ENCODE results near the gene ANKS1B. TPM values are rescaled to one million over a fixed set of nuclear protein-coding genes. Genes with fewer than 3 reads are reported as not detected.
"Not testable (repeated sequence)": the region's sequence is repeated elsewhere in the genome, so short reads cannot be mapped to it uniquely, and the experiment has no call there.

Gene ANKS1B
- total and polyA plus RNA-seq, 2 experiments from 2014 or later, result 1.8 to 1.9 TPM

GRCh38 chr12:100020370-100020769, 35.6 kb upstream of the ANKS1B start:
- Histone ChIP-seq H3K27me3 (no peaks in the 10 kb centered on the region), H3K9me3 (ENCODE audit: low read depth) (no peaks in the 10 kb centered on the region), H3K4me3 (no peak overlapping the region), H3K27ac (no peak overlapping the region), H3K36me3 (no peaks in the 10 kb centered on the region), H3K4me1 (ENCODE audit: low read depth) (no peaks in the 10 kb centered on the region)
- TF ChIP-seq, protein P1, sequence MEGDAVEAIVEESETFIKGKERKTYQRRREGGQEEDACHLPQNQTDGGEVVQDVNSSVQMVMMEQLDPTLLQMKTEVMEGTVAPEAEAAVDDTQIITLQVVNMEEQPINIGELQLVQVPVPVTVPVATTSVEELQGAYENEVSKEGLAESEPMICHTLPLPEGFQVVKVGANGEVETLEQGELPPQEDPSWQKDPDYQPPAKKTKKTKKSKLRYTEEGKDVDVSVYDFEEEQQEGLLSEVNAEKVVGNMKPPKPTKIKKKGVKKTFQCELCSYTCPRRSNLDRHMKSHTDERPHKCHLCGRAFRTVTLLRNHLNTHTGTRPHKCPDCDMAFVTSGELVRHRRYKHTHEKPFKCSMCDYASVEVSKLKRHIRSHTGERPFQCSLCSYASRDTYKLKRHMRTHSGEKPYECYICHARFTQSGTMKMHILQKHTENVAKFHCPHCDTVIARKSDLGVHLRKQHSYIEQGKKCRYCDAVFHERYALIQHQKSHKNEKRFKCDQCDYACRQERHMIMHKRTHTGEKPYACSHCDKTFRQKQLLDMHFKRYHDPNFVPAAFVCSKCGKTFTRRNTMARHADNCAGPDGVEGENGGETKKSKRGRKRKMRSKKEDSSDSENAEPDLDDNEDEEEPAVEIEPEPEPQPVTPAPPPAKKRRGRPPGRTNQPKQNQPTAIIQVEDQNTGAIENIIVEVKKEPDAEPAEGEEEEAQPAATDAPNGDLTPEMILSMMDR (IDR thresholded peaks at IDR 0.05; ENCODE audit: low read depth, low read length), result no peak
- DNase-seq (ENCODE audit: low read depth in 1 of 2, low spot score in 1 of 2), result no peak

- no peaks in the 10 kb centered on the region for H3K36me3 ChIP-seq
- no peak for DNase-seq (ENCODE audit: low read depth in 1 of 2, low spot score in 1 of 2)
- H3K27me3 ChIP-seq, result no peaks in the 10 kb centered on the region
- H3K4me1 ChIP-seq (ENCODE audit: low read depth), result no peaks in the 10 kb centered on the region
- TF ChIP-seq, protein P1 (IDR thresholded peaks at IDR 0.05; ENCODE audit: low read depth, low read length), result no peak
- H3K9me3 ChIP-seq (ENCODE audit: low read depth), result no peaks in the 10 kb centered on the region
- H3K27ac ChIP-seq, result no peak overlapping the region
- no peak overlapping the region for H3K4me3 ChIP-seq
Observed at GRCh38 chr12:100017056-100017455, 32.3 kb upstream of the ANKS1B start.

DNA sequence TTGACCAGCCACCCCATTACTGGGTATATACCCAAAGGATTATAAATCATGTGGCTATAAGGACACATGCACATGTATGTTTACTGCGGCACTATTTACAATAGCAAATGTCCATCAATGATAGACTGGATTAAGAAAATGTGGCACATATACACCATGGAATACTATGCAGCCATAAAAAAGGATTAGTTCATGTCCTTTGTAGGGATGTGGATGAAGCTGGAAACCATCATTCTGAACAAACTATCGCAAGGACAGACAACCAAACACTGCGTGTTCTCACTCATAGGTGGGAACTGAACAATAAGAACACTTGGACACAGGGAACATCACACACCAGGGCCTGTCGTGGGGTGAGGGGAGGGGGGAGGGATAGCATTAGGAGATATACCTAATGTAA, 31.6 kb upstream of the ANKS1B start:
- H3K27me3 ChIP-seq, result not testable (repeated sequence)

GRCh38 chr12:100005846-100006245, 21.1 kb upstream of the ANKS1B start:
- H3K27ac ChIP-seq; H3K9me3 ChIP-seq (ENCODE audit: low read depth); H3K4me1 ChIP-seq (ENCODE audit: low read depth); H3K36me3 ChIP-seq; H3K4me3 ChIP-seq; DNase-seq (ENCODE audit: low read depth in 1 of 2, low spot score in 1 of 2); H3K27me3 ChIP-seq: not testable (repeated sequence)

More for the DNA sequence above, 31.6 kb upstream of the ANKS1B start:
- not testable (repeated sequence) for H3K27ac ChIP-seq; H3K4me1 ChIP-seq (ENCODE audit: low read depth); H3K9me3 ChIP-seq (ENCODE audit: low read depth); H3K4me3 ChIP-seq; H3K36me3 ChIP-seq; DNase-seq (ENCODE audit: low read depth in 1 of 2, low spot score in 1 of 2)

DNA sequence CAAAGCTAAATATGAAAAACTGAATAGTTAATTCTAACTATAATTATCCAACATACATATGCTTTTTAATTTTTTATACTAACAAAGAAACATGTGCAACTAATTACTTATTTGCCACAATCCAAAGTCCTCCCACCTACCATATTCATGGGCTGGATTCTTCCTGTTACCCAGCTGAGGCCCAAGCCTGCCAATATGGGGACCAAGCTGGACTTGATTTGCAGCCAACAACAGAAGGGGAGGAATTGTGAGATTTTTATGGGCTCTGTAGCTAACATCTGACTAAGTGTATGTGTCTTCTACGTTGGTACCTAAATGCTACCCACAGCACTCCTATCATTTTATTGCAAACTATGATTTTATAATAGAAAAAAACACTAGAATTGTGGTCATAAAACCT, 13.1 kb upstream of the ANKS1B start:
- Histone ChIP-seq H3K9me3 (ENCODE audit: low read depth) (no peaks in the 10 kb centered on the region), H3K27me3 (no peaks in the 10 kb centered on the region), H3K27ac (no peak overlapping the region), H3K4me3 (no peak overlapping the region), H3K36me3 (no peaks in the 10 kb centered on the region), H3K4me1 (ENCODE audit: low read depth) (no peaks in the 10 kb centered on the region)
- TF ChIP-seq, protein P1 (IDR thresholded peaks at IDR 0.05; ENCODE audit: low read depth, low read length), result no peak
- DNase-seq (ENCODE audit: low read depth in 1 of 2, low spot score in 1 of 2), result no peak

DNA sequence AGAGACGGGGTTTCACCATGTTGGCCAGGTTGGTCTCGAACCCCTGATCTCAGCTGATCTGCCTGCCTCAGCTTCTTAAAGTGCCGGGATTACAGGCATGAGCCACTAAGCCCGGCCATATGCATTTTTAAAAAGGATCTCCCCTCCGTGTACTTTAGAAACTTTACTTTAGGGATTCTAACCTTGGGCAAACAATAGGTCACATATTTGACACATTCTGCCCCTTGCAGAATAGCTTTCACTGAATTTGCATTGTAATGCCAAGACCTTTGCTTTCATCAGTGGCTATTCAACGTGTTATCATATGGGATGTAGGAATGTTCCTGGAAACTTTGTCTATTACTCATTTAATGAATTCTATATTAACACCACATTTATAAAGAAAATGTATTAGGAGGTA, 11.4 kb upstream of the ANKS1B start:
- DNase-seq (ENCODE audit: low read depth in 1 of 2, low spot score in 1 of 2), result no peak
- no peaks in the 10 kb centered on the region for H3K27me3 ChIP-seq
- no peak overlapping the region for H3K27ac ChIP-seq
- TF ChIP-seq, protein P1 (IDR thresholded peaks at IDR 0.05; ENCODE audit: low read depth, low read length), result no peak
- no peaks in the 10 kb centered on the region for H3K4me1 ChIP-seq (ENCODE audit: low read depth)
- no peaks in the 10 kb centered on the region for H3K36me3 ChIP-seq
- no peak overlapping the region for H3K4me3 ChIP-seq
- H3K9me3 ChIP-seq (ENCODE audit: low read depth), result no peaks in the 10 kb centered on the region

- no peaks in the 10 kb centered on the region for H3K36me3 ChIP-seq
- peaks cover 45% of the 10 kb centered on the region for H3K27me3 ChIP-seq
- peak overlapping the region; percentile 48 for H3K4me3 ChIP-seq
- no peak for DNase-seq (ENCODE audit: low read depth in 1 of 2, low spot score in 1 of 2)
- no peak overlapping the region for H3K27ac ChIP-seq
- H3K9me3 ChIP-seq (ENCODE audit: low read depth), result no peaks in the 10 kb centered on the region
- TF ChIP-seq, protein P1 (IDR thresholded peaks at IDR 0.05; ENCODE audit: low read depth, low read length), result no peak
- H3K4me1 ChIP-seq (ENCODE audit: low read depth), result peaks cover 7% of the 10 kb centered on the region
Observed at GRCh38 chr12:99985631-99986030, 895 bp upstream of the ANKS1B start.
